ENCODE measurements around the gene DPP6.

Gene DPP6

GRCh38 chr7:154342971-154343633, 290.9 kb downstream of the DPP6 start:
- Histone ChIP-seq H3K27me3 (replicated peaks; ENCODE audit: control insufficient read depth, insufficient read depth, low read length) (no peaks in the 10 kb centered on the region), H3K36me3 (ENCODE audit: control insufficient read depth, insufficient read depth, low read length) (no peaks in the 10 kb centered on the region), H3K4me3 (replicated peaks; ENCODE audit: low read depth, low read length) (no peak overlapping the region)
- no peak for DNase-seq (ENCODE audit: extremely low read depth, insufficient read length)
- TF ChIP-seq CTCF (IDR thresholded peaks at IDR 0.05; ENCODE audit: insufficient read depth, low read length, poor library complexity, severe bottlenecking), result no peak

- Histone ChIP-seq H3K36me3 (ENCODE audit: control insufficient read depth, insufficient read depth, low read length) (no peaks in the 10 kb centered on the region), H3K27me3 (replicated peaks; ENCODE audit: control insufficient read depth, insufficient read depth, low read length) (no peaks in the 10 kb centered on the region), H3K4me3 (replicated peaks; ENCODE audit: low read depth, low read length) (no peak overlapping the region)
- no peak for TF ChIP-seq CTCF (IDR thresholded peaks at IDR 0.05; ENCODE audit: insufficient read depth, low read length, poor library complexity, severe bottlenecking)
- no peak for DNase-seq (ENCODE audit: extremely low read depth, insufficient read length)
These were observed 291.7 kb downstream of the DPP6 start for GRCh38 chr7:154343778-154344412.

GRCh38 chr7:154345093-154345492, 292.9 kb downstream of the DPP6 start:
- no peak for DNase-seq (ENCODE audit: extremely low read depth, insufficient read length)
- Histone ChIP-seq H3K36me3 (ENCODE audit: control insufficient read depth, insufficient read depth, low read length) (no peaks in the 10 kb centered on the region), H3K27me3 (replicated peaks; ENCODE audit: control insufficient read depth, insufficient read depth, low read length) (no peaks in the 10 kb centered on the region), H3K4me3 (replicated peaks; ENCODE audit: low read depth, low read length) (no peak overlapping the region)
- no peak for TF ChIP-seq CTCF (IDR thresholded peaks at IDR 0.05; ENCODE audit: insufficient read depth, low read length, poor library complexity, severe bottlenecking)

GRCh38 chr7:154347700-154348266, 295.6 kb downstream of the DPP6 start:
- Histone ChIP-seq H3K36me3 (ENCODE audit: control insufficient read depth, insufficient read depth, low read length) (no peaks in the 10 kb centered on the region), H3K27me3 (replicated peaks; ENCODE audit: control insufficient read depth, insufficient read depth, low read length) (no peaks in the 10 kb centered on the region), H3K4me3 (replicated peaks; ENCODE audit: low read depth, low read length) (no peak overlapping the region)
- no peak for DNase-seq (ENCODE audit: extremely low read depth, insufficient read length)
- TF ChIP-seq CTCF (IDR thresholded peaks at IDR 0.05; ENCODE audit: insufficient read depth, low read length, poor library complexity, severe bottlenecking), result no peak

GRCh38 chr7:154350892-154351291, 298.7 kb downstream of the DPP6 start:
- no peaks in the 10 kb centered on the region for H3K27me3 ChIP-seq (replicated peaks; ENCODE audit: control insufficient read depth, insufficient read depth, low read length)
- DNase-seq (ENCODE audit: extremely low read depth, insufficient read length), result no peak
- no peak for TF ChIP-seq CTCF (IDR thresholded peaks at IDR 0.05; ENCODE audit: insufficient read depth, low read length, poor library complexity, severe bottlenecking)

More at GRCh38 chr7:154350892-154351291, 298.7 kb downstream of the DPP6 start:
- H3K36me3 ChIP-seq (ENCODE audit: control insufficient read depth, insufficient read depth, low read length), result no peaks in the 10 kb centered on the region
- H3K4me3 ChIP-seq (replicated peaks; ENCODE audit: low read depth, low read length), result no peak overlapping the region

Measured in GM06990 (cell line).